Kidney epithelial cell (primary cell): Measurements from ENCODE around the gene GAK. TPM values are rescaled to one million over a fixed set of nuclear protein-coding genes. Genes with fewer than 3 reads are reported as not detected.

Experiments
- DNase-seq: peaks from one replicate; pipeline ENCODE4 v3.0.0-alpha.2; 2010; ENCODE audit warnings: low read depth
- H3K27me3 ChIP-seq: 2 replicates; pipeline ENCODE4 v1.6.0; 2011; ENCODE audit warnings: low read length; ENCODE audit not compliant: control insufficient read depth, insufficient read depth
- H3K36me3 ChIP-seq: 2 replicates; pipeline ENCODE4 v1.5.1; 2011; ENCODE audit warnings: low read length; ENCODE audit not compliant: control insufficient read depth, insufficient read depth
- H3K4me3 ChIP-seq: 2 replicates; pipeline ENCODE4 v1.5.1; 2011; ENCODE audit warnings: low read depth, mild to moderate bottlenecking, control low read depth, low read length
- CTCF ChIP-seq: IDR thresholded peaks from 2 replicates; pipeline ENCODE4 v1.5.1; 2011; ENCODE audit warnings: mild to moderate bottlenecking, moderate library complexity, low read length, control low read depth, inconsistent platforms; ENCODE audit not compliant: insufficient read depth, poor library complexity, severe bottlenecking
- total RNA-seq: library from RNA; depleted of rRNA; stranded (reverse); fragments of >200 nt; gene quantifications from 2 replicates; pipeline ENCODE4 v1.2.3, GENCODE V29; 2015

Gene GAK
- total RNA-seq, 1 donor from 2014 or later: 131 TPM

- Histone ChIP-seq H3K4me3 (no peak overlapping the region), H3K36me3 (no peaks in the 10 kb centered on the region), H3K27me3 (peaks cover 62% of the 10 kb centered on the region)
- no peak for DNase-seq
- TF ChIP-seq CTCF: no peak
Observed at GRCh38 chr4:830601-831482, 101.3 kb downstream of the GAK start.

- TF ChIP-seq CTCF: no peak
- no peak for DNase-seq
Observed at GRCh38 chr4:829761-830600, 102.1 kb downstream of the GAK start.

DNA sequence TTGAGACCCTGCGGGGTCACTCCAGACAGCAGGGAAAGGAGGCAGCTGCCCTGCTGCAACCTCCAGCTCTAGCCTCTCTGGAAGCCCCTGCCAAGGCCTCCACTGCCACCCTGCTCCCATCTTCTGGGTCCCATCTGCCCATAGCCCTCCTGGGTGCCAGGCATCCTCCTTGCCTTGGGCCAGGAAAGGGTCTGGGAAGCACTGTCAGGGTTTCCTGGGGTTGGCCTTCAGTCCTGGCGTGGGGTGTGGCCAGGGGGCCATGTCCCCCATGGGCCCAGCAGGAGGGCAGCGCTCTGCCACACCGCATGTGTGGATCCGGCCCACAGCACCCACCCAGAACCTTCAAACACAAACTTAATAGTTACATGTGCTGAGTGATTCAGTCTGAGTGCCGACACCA is 102.8 kb downstream of the GAK start:
- TF ChIP-seq CTCF: no peak

More at GRCh38 chr4:829761-830600, 102.1 kb downstream of the GAK start:
- no peaks in the 10 kb centered on the region for H3K36me3 ChIP-seq
- peaks cover 70% of the 10 kb centered on the region for H3K27me3 ChIP-seq
- H3K4me3 ChIP-seq: no peak overlapping the region

DNA sequence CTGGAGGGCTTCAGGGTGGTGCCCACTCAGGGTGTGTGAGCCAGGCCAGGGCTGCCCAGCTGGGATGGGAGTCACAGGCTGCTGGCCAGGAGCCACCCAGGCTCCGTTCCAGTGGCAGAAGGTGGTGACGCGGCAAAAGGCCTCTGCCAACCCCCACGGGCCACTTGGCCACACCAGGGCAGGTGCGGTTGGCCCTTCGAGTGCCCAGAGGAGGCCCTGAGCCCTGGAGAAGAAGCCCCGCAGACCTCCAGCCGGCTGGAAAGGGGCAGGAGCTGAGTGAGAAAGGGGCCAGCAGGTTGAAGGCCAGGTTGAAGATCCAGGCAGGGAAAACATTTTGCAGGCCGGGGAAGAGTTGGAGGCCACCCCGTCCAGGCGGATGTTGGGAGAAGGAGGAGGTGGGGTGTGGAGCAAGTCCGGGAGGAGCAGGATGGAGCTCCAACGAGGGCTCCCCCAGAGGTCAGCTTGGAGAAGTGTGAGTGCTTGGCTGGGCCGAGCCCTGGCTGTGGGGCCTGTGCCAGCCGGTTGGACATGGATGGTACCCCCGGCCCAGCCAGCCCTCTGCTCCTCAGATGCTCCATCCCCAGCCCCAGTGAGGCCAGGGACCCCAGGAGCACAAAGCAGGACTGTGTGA is 103.4 kb downstream of the GAK start:
- DNase-seq: no peak
- no peak overlapping the region for H3K4me3 ChIP-seq
- TF ChIP-seq CTCF: peak; percentile 4
- no peaks in the 10 kb centered on the region for H3K36me3 ChIP-seq
- peaks cover 73% of the 10 kb centered on the region for H3K27me3 ChIP-seq

More for the DNA sequence above, 102.8 kb downstream of the GAK start:
- DNase-seq: no peak
- H3K36me3 ChIP-seq: no peaks in the 10 kb centered on the region
- peaks cover 73% of the 10 kb centered on the region for H3K27me3 ChIP-seq
- no peak overlapping the region for H3K4me3 ChIP-seq

GRCh38 chr4:827209-828081 is 104.7 kb downstream of the GAK start:
- no peak for DNase-seq
- no peak for TF ChIP-seq CTCF
- H3K27me3 ChIP-seq: peaks cover 78% of the 10 kb centered on the region
- H3K36me3 ChIP-seq: no peaks in the 10 kb centered on the region
- no peak overlapping the region for H3K4me3 ChIP-seq
